SK-N-SH (cell line): ENCODE data around the gene HTR1D. TPM values are rescaled to one million over a fixed set of nuclear protein-coding genes. Genes with fewer than 3 reads are reported as not detected.

ENCODE experiments used
- CTCF ChIA-PET: fragments of 300-600, 350-600 bp; formaldehyde crosslinking; extraction: SDS; loops from one replicate; lab custom pipeline; 2021; lab: Yijun Ruan, JAX
- POLR2A ChIA-PET: fragments of 350-600 bp; sonication (Branson Sonifier 250); formaldehyde crosslinking; extraction: SDS; loops from one replicate; lab custom pipeline; 2020; ENCODE audit warnings: antibody characterized with exemption, inconsistent platforms; lab: Yijun Ruan, JAX
- DNase-seq: peaks from one replicate; pipeline ENCODE4 v3.0.0; 2012
- H2AFZ ChIP-seq: fragments of 200-600 bp; sonication (generic); 2 replicates; pipeline ENCODE4 v1.8.1; 2016; ENCODE audit warnings: antibody characterized with exemption, mild to moderate bottlenecking, low read depth
- H3F3A ChIP-seq: fragments of 200-600 bp; sonication (generic); replicated peaks from 2 replicates; pipeline ENCODE3; 2016; ENCODE audit warnings: antibody characterized with exemption, mild to moderate bottlenecking; ENCODE audit not compliant: insufficient read depth
- H3K27ac ChIP-seq, 2 experiments: fragments of 200-500 bp in 1 of 2; fragments of 200-600 bp in 1 of 2; sonication (Bioruptor generic) in 1 of 2; sonication (generic), shearing (Covaris generic) in 1 of 2; 2 replicates each; pipeline versions ENCODE4 v1.5.1 to v1.6.1; 2014 to 2016; ENCODE audit warnings: low read depth in 2 of 2, inconsistent platforms in 1 of 2, low read length in 1 of 2, mild to moderate bottlenecking in 1 of 2, mixed read lengths in 1 of 2
- H3K27me3 ChIP-seq: fragments of 200-600 bp; sonication (generic), shearing (Covaris generic); 2 replicates; pipeline ENCODE4 v1.6.1; 2016; ENCODE audit warnings: mixed run types; ENCODE audit not compliant: insufficient read depth
- H3K36me3 ChIP-seq, 2 experiments: fragments of 200-500 bp in 1 of 2; fragments of 200-600 bp in 1 of 2; sonication (Bioruptor generic) in 1 of 2; sonication (generic) in 1 of 2; replicated peaks in 1 of 2; 2 replicates each; pipeline versions ENCODE3 to v1.5.1; 2014 to 2016; ENCODE audit warnings: low read length in 1 of 2, mild to moderate bottlenecking in 1 of 2; ENCODE audit not compliant: insufficient read depth in 2 of 2, control insufficient read depth in 1 of 2
- H3K4me1 ChIP-seq, 2 experiments: fragments of 200-500 bp in 1 of 2; fragments of 200-600 bp in 1 of 2; sonication (Bioruptor generic) in 1 of 2; sonication (generic), shearing (Covaris generic) in 1 of 2; 2 replicates each; pipeline versions ENCODE4 v1.5.1 to v1.6.1; 2014 to 2016; ENCODE audit warnings: low read depth in 1 of 2, low read length in 1 of 2, mixed run types in 1 of 2; ENCODE audit not compliant: insufficient read depth in 2 of 2, control insufficient read depth in 1 of 2
- H3K4me2 ChIP-seq: fragments of 200-600 bp; sonication (generic), shearing (Covaris generic); 2 replicates; pipeline ENCODE4 v1.6.1; 2017; ENCODE audit warnings: mixed run types
- H3K4me3 ChIP-seq, 2 experiments: fragments of 200-500 bp in 1 of 2; fragments of 200-600 bp in 1 of 2; sonication (Bioruptor generic) in 1 of 2; sonication (generic), shearing (Covaris generic) in 1 of 2; 2 replicates each; pipeline versions ENCODE4 v1.5.1 to v1.8.1; 2014 to 2016; ENCODE audit warnings: low read depth in 2 of 2, inconsistent platforms in 1 of 2, low read length in 1 of 2, mild to moderate bottlenecking in 1 of 2, mixed read lengths in 1 of 2, moderate library complexity in 1 of 2
- H3K79me2 ChIP-seq: fragments of 200-600 bp; sonication (generic); 2 replicates; pipeline ENCODE4 v1.8.1; 2017; ENCODE audit warnings: mild to moderate bottlenecking; ENCODE audit not compliant: insufficient read depth
- H3K9ac ChIP-seq: fragments of 200-600 bp; sonication (generic); 2 replicates; pipeline ENCODE4 v1.6.1; 2017; ENCODE audit warnings: mixed run types
- H3K9me2 ChIP-seq: fragments of 200-600 bp; sonication (generic); 2 replicates; pipeline ENCODE4 v1.6.1; 2017; ENCODE audit warnings: mixed run types
- H3K9me3 ChIP-seq: fragments of 200-600 bp; sonication (generic); 2 replicates; pipeline ENCODE4 v1.6.1; 2017; ENCODE audit warnings: mixed run types, mild to moderate bottlenecking, moderate library complexity
- H4K20me1 ChIP-seq: fragments of 200-600 bp; sonication (generic); 2 replicates; pipeline ENCODE4 v1.6.1; 2017; ENCODE audit warnings: mild to moderate bottlenecking, mixed run types; ENCODE audit not compliant: insufficient read depth
- CHD2 ChIP-seq: fragments of 150-350 bp; IDR thresholded peaks from 2 replicates; pipeline ENCODE4 v1.6.1; 2018; ENCODE audit warnings: low read length; ENCODE audit not compliant: partially characterized antibody
- ELF1 ChIP-seq: IDR thresholded peaks from 2 replicates; pipeline ENCODE4 v1.4.0; 2012
- EP300 ChIP-seq, 2 experiments: IDR thresholded peaks; 2 replicates each; pipeline versions ENCODE4 v1.4.0 to v1.6.1; 2012; ENCODE audit warnings: borderline replicate concordance in 1 of 2, low read depth in 1 of 2, low read length in 1 of 2
- EZH2phosphoT487 ChIP-seq: fragments of 200-600 bp; sonication (generic); IDR thresholded peaks from 2 replicates; pipeline ENCODE4 v1.6.1; 2017; ENCODE audit warnings: low read depth, mixed run types, mild to moderate bottlenecking, antibody characterized with exemption, moderate library complexity, borderline replicate concordance
- GATA2 ChIP-seq: sonication (generic); formaldehyde crosslinking; IDR thresholded peaks from 2 replicates; pipeline ENCODE4 v1.5.0; 2020; ENCODE audit warnings: mild to moderate bottlenecking, missing genetic modification reagents
- JUND ChIP-seq: IDR thresholded peaks from 2 replicates; pipeline ENCODE4 v1.4.0; 2012
- NFIC ChIP-seq: IDR thresholded peaks from 2 replicates; pipeline ENCODE4 v1.4.0; 2012; ENCODE audit warnings: borderline replicate concordance
- NRF1 ChIP-seq: IDR thresholded peaks from 2 replicates; pipeline ENCODE4 v1.6.1; 2012; ENCODE audit warnings: low read depth, mild to moderate bottlenecking, low read length
- POLR2AphosphoS5 ChIP-seq: IDR thresholded peaks from 2 replicates; pipeline ENCODE4 v1.6.1; 2012; ENCODE audit warnings: low read depth, low read length
- RXRA ChIP-seq: IDR thresholded peaks from 2 replicates; pipeline ENCODE4 v1.4.0; 2012; ENCODE audit warnings: low read depth, mild to moderate bottlenecking, borderline replicate concordance
- SIN3A ChIP-seq: IDR thresholded peaks from 2 replicates; pipeline ENCODE4 v1.6.1; 2012; ENCODE audit warnings: low read depth, mild to moderate bottlenecking, low read length, moderate library complexity, borderline replicate concordance
- TAF1 ChIP-seq: IDR thresholded peaks from 2 replicates; pipeline ENCODE4 v1.6.1; 2012; ENCODE audit warnings: low read depth, mild to moderate bottlenecking, low read length, moderate library complexity, borderline replicate concordance
- TEAD4 ChIP-seq: IDR thresholded peaks from 2 replicates; pipeline ENCODE4 v1.4.0; 2012; ENCODE audit warnings: mild to moderate bottlenecking, borderline replicate concordance; ENCODE audit not compliant: insufficient read depth
- YY1 ChIP-seq: IDR thresholded peaks from 2 replicates; pipeline ENCODE4 v1.4.0; 2012; ENCODE audit warnings: low read depth, mild to moderate bottlenecking
- WGBS: methylation state at CpG from one replicate; pipeline ENCODE4 v1.1.6; 2017; ENCODE audit warnings: low lambda C conversion rate; 5-methylcytosine and 5-hydroxymethylcytosine counted together
- polyA plus RNA-seq, 3 experiments: library from polyadenylated mRNA; depleted of rRNA; stranded (reverse); fragments of >200 nt; gene quantifications; 2 replicates each; pipeline ENCODE4 v1.2.3, GENCODE V29; 2012
- TF ChIP-seq, protein P1 (sequence below): fragments of 200-600 bp; sonication (generic); IDR thresholded peaks from 2 replicates; pipeline ENCODE4 v1.6.1; 2017; ENCODE audit warnings: antibody characterized with exemption, mild to moderate bottlenecking, moderate library complexity
- TF ChIP-seq, protein P2 (sequence below): IDR thresholded peaks from 2 replicates; pipeline ENCODE4 v1.4.0; 2012; ENCODE audit warnings: low read depth, borderline replicate concordance
- TF ChIP-seq, protein P3 (sequence below): IDR thresholded peaks from 2 replicates; pipeline ENCODE4 v1.4.0; 2012; ENCODE audit warnings: low read depth
- TF ChIP-seq, protein P4 (sequence below): IDR thresholded peaks from 2 replicates; pipeline ENCODE4 v1.6.1; 2012; ENCODE audit warnings: mild to moderate bottlenecking, low read depth, low read length, moderate library complexity
- TF ChIP-seq, protein P5 (sequence below): IDR thresholded peaks from 2 replicates; pipeline ENCODE4; 2012
- TF ChIP-seq, protein P6 (sequence below): fragments of 150-350 bp; IDR thresholded peaks from 2 replicates; pipeline ENCODE4 v1.6.1; 2016; ENCODE audit warnings: mild to moderate bottlenecking, low read depth, low read length

The HTR1D gene
- polyA plus RNA-seq, 1 of the 3 experiments (the other 2 are of a cell fraction) = 0.39 TPM

DNA sequence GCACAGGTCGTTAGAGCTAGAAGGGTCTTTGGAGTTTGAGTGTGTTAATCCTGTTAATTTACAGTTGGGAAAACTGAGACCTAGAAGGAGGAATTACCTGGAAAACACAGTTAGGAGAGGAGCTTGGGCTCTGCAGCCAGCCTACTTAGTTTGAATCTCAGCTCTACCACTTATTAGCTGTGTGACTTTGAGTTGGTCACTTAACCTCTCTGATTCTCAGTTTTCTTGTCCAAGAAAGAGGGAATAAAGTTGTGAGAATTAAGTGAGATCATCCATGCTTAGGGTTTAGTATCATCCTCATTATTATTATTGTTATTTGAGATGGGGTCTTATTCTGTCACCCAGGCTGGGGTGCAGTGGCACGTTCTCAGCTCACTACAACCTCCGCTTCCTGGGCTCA lies 5.4 kb upstream of the HTR1D start (continued):
- TF ChIP-seq TAF1 = no peak
- TF ChIP-seq NRF1 = no peak
- no peak for TF ChIP-seq EZH2phosphoT487
- no peak for TF ChIP-seq CHD2
- TF ChIP-seq, protein P1, sequence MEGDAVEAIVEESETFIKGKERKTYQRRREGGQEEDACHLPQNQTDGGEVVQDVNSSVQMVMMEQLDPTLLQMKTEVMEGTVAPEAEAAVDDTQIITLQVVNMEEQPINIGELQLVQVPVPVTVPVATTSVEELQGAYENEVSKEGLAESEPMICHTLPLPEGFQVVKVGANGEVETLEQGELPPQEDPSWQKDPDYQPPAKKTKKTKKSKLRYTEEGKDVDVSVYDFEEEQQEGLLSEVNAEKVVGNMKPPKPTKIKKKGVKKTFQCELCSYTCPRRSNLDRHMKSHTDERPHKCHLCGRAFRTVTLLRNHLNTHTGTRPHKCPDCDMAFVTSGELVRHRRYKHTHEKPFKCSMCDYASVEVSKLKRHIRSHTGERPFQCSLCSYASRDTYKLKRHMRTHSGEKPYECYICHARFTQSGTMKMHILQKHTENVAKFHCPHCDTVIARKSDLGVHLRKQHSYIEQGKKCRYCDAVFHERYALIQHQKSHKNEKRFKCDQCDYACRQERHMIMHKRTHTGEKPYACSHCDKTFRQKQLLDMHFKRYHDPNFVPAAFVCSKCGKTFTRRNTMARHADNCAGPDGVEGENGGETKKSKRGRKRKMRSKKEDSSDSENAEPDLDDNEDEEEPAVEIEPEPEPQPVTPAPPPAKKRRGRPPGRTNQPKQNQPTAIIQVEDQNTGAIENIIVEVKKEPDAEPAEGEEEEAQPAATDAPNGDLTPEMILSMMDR = no peak
- no peak for TF ChIP-seq EP300 (IDR thresholded peaks at IDR 0.05; ENCODE audit: borderline replicate concordance in 1 of 2, low read depth in 1 of 2, low read length in 1 of 2)
- TF ChIP-seq ELF1 = no peak
- TF ChIP-seq YY1 = no peak
- TF ChIP-seq, protein P2, sequence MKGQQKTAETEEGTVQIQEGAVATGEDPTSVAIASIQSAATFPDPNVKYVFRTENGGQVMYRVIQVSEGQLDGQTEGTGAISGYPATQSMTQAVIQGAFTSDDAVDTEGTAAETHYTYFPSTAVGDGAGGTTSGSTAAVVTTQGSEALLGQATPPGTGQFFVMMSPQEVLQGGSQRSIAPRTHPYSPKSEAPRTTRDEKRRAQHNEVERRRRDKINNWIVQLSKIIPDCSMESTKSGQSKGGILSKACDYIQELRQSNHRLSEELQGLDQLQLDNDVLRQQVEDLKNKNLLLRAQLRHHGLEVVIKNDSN = no peak
- no peak for TF ChIP-seq GATA2 (CRISPR knock-in tag)
- no peak for TF ChIP-seq JUND
- no peak for TF ChIP-seq SIN3A

DNA sequence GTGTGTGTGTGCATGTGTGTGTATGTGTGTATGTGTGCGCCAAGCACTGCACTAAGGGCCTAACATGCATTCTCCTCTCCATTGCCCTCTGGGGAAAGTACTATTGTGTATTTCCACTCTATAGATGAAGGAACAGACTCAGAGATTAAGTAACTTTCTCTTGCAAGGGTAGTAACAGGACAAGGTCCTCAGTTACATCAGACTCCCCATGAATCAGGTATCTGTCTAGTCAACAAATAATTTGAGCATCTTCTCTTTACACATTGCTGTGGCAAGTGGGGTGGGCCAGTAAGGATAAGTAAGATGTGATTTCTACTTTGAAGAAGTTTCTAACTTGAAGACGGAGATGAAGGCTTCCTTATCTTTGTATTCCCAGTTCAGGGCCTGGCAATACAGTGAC lies 5.0 kb upstream of the HTR1D start:
- ChIA-PET CTCF (interaction anchor here (0.6 to 2.7 kb wide), 3 partner anchors 11 to 37 kb away, joined by 3 to 13 read pairs (median 10); no protein-coding TSS in a partner anchor), POLR2A (no interaction called here)
- H3K79me2 ChIP-seq = no peaks in the 10 kb centered on the region
- H3K9me3 ChIP-seq = no peaks in the 10 kb centered on the region
- H3F3A ChIP-seq = no peaks in the 10 kb centered on the region
- H3K4me1 ChIP-seq = peaks cover 8 to 15% of the 10 kb centered on the region in 2 experiments; a peak in 3 of 4 replicates
- no peak overlapping the region for H3K9ac ChIP-seq
- H3K4me3 ChIP-seq = no peak overlapping the region
- WGBS = 95% methylated on average over 1 of the region's 2 CpGs
- peaks cover 6% of the 10 kb centered on the region; the same call in 1 of the 2 replicates for H3K27me3 ChIP-seq
- no peaks in the 10 kb centered on the region for H3K9me2 ChIP-seq
- no peak overlapping the region for H3K4me2 ChIP-seq
- no peak for DNase-seq
- no peaks in the 10 kb centered on the region for H3K36me3 ChIP-seq
- H2AFZ ChIP-seq = no peak overlapping the region
- no peak overlapping the region for H3K27ac ChIP-seq
- no peaks in the 10 kb centered on the region for H4K20me1 ChIP-seq
- no peak for TF ChIP-seq JUND
- TF ChIP-seq YY1 = no peak
- TF ChIP-seq, protein P3, sequence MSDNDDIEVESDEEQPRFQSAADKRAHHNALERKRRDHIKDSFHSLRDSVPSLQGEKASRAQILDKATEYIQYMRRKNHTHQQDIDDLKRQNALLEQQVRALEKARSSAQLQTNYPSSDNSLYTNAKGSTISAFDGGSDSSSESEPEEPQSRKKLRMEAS = no peak
- no peak for TF ChIP-seq POLR2AphosphoS5
- TF ChIP-seq, protein P4, sequence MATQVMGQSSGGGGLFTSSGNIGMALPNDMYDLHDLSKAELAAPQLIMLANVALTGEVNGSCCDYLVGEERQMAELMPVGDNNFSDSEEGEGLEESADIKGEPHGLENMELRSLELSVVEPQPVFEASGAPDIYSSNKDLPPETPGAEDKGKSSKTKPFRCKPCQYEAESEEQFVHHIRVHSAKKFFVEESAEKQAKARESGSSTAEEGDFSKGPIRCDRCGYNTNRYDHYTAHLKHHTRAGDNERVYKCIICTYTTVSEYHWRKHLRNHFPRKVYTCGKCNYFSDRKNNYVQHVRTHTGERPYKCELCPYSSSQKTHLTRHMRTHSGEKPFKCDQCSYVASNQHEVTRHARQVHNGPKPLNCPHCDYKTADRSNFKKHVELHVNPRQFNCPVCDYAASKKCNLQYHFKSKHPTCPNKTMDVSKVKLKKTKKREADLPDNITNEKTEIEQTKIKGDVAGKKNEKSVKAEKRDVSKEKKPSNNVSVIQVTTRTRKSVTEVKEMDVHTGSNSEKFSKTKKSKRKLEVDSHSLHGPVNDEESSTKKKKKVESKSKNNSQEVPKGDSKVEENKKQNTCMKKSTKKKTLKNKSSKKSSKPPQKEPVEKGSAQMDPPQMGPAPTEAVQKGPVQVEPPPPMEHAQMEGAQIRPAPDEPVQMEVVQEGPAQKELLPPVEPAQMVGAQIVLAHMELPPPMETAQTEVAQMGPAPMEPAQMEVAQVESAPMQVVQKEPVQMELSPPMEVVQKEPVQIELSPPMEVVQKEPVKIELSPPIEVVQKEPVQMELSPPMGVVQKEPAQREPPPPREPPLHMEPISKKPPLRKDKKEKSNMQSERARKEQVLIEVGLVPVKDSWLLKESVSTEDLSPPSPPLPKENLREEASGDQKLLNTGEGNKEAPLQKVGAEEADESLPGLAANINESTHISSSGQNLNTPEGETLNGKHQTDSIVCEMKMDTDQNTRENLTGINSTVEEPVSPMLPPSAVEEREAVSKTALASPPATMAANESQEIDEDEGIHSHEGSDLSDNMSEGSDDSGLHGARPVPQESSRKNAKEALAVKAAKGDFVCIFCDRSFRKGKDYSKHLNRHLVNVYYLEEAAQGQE = no peak
- TF ChIP-seq, protein P1 = no peak
- no peak for TF ChIP-seq NFIC
- TF ChIP-seq, protein P5, sequence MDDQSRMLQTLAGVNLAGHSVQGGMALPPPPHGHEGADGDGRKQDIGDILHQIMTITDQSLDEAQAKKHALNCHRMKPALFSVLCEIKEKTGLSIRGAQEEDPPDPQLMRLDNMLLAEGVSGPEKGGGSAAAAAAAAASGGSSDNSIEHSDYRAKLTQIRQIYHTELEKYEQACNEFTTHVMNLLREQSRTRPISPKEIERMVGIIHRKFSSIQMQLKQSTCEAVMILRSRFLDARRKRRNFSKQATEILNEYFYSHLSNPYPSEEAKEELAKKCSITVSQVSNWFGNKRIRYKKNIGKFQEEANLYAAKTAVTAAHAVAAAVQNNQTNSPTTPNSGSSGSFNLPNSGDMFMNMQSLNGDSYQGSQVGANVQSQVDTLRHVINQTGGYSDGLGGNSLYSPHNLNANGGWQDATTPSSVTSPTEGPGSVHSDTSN = no peak
- TF ChIP-seq, protein P6, sequence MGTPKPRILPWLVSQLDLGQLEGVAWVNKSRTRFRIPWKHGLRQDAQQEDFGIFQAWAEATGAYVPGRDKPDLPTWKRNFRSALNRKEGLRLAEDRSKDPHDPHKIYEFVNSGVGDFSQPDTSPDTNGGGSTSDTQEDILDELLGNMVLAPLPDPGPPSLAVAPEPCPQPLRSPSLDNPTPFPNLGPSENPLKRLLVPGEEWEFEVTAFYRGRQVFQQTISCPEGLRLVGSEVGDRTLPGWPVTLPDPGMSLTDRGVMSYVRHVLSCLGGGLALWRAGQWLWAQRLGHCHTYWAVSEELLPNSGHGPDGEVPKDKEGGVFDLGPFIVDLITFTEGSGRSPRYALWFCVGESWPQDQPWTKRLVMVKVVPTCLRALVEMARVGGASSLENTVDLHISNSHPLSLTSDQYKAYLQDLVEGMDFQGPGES = no peak
- no peak for TF ChIP-seq TEAD4
- no peak for TF ChIP-seq RXRA
- TF ChIP-seq EP300 (IDR thresholded peaks at IDR 0.05; ENCODE audit: borderline replicate concordance in 1 of 2, low read depth in 1 of 2, low read length in 1 of 2) = no peak
